ENCODE measurements around the gene MAP3K7CL. TPM values are rescaled to one million over a fixed set of nuclear protein-coding genes. Genes with fewer than 3 reads are reported as not detected.

Gene MAP3K7CL
- total RNA-seq, 1 experiment from 2014 or later, result 0.15 TPM

DNA sequence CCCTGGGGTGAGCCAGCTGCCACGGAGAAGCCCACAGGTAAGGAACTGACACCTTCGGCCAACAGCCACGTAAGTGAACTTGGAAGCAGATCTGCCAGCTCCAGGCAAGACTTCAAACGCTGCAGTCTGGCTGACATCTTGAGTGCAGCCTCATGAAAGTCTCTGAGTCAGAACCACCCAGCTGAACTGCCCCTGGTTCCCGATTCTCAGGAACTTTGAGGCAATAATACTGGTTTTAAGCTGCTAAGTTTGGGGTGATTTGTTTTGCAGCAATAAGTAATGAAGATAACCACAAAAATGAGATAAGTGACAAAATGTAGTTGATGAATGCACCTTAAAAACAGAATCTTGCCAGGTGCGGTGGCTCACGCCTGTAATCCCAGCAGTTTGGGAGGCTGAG, 48.5 kb downstream of the MAP3K7CL start:
- Mint-ChIP-seq H3K4me1 (peaks cover 14% of the 10 kb centered on the region), H3K27me3 (ENCODE audit: low read depth) (peaks cover 20% of the 10 kb centered on the region), H3K36me3 (no peaks in the 10 kb centered on the region), H3K4me3 (no peak overlapping the region), H3K27ac (no peak overlapping the region), H3K9me3 (no peaks in the 10 kb centered on the region)
- ATAC-seq (no peak), DNase-seq (ENCODE audit: low spot score) (no peak)
- POLR2A ChIA-PET, result interaction anchor here (1.2 kb wide), 1 partner anchor 9 kb away, joined by 3 read pairs; no protein-coding TSS in a partner anchor
- CTCF ChIA-PET, result interaction anchor here (1.1 to 1.6 kb wide), 2 partner anchors 169 to 198 kb away, joined by 4 read pairs; no protein-coding TSS in a partner anchor
- TF ChIP-seq ZNF138 (CRISPR knock-in tag; conservative IDR thresholded peaks at IDR 0.05) (no peak), EMX1 (CRISPR knock-in tag; IDR thresholded peaks at IDR 0.05) (no peak), TEAD1 (CRISPR knock-in tag; IDR thresholded peaks at IDR 0.05) (no peak), MAX (CRISPR knock-in tag; IDR thresholded peaks at IDR 0.05) (no peak), OVOL2 (CRISPR knock-in tag; IDR thresholded peaks at IDR 0.05; ENCODE audit: borderline replicate concordance) (no peak), GRHL2 (CRISPR knock-in tag; IDR thresholded peaks at IDR 0.05; ENCODE audit: insufficient replicate concordance, severe bottlenecking) (no peak), MYBL2 (CRISPR knock-in tag; IDR thresholded peaks at IDR 0.05) (no peak), PRRX2 (CRISPR knock-in tag; IDR thresholded peaks at IDR 0.05) (no peak), CBFB (CRISPR knock-in tag; IDR thresholded peaks at IDR 0.05; ENCODE audit: low read depth) (no peak), E2F4 (CRISPR knock-in tag; IDR thresholded peaks at IDR 0.05; ENCODE audit: borderline replicate concordance, low read depth) (no peak), IRF2 (CRISPR knock-in tag; IDR thresholded peaks at IDR 0.05; ENCODE audit: borderline replicate concordance, low read depth) (no peak), ESRRA (CRISPR knock-in tag; IDR thresholded peaks at IDR 0.05; ENCODE audit: borderline replicate concordance) (no peak), JAZF1 (CRISPR knock-in tag; IDR thresholded peaks at IDR 0.05) (no peak), KAT7 (CRISPR knock-in tag; IDR thresholded peaks at IDR 0.05; ENCODE audit: borderline replicate concordance) (no peak), ARID4B (CRISPR knock-in tag; IDR thresholded peaks at IDR 0.05; ENCODE audit: borderline replicate concordance) (no peak)
- TF ChIP-seq, protein P1, sequence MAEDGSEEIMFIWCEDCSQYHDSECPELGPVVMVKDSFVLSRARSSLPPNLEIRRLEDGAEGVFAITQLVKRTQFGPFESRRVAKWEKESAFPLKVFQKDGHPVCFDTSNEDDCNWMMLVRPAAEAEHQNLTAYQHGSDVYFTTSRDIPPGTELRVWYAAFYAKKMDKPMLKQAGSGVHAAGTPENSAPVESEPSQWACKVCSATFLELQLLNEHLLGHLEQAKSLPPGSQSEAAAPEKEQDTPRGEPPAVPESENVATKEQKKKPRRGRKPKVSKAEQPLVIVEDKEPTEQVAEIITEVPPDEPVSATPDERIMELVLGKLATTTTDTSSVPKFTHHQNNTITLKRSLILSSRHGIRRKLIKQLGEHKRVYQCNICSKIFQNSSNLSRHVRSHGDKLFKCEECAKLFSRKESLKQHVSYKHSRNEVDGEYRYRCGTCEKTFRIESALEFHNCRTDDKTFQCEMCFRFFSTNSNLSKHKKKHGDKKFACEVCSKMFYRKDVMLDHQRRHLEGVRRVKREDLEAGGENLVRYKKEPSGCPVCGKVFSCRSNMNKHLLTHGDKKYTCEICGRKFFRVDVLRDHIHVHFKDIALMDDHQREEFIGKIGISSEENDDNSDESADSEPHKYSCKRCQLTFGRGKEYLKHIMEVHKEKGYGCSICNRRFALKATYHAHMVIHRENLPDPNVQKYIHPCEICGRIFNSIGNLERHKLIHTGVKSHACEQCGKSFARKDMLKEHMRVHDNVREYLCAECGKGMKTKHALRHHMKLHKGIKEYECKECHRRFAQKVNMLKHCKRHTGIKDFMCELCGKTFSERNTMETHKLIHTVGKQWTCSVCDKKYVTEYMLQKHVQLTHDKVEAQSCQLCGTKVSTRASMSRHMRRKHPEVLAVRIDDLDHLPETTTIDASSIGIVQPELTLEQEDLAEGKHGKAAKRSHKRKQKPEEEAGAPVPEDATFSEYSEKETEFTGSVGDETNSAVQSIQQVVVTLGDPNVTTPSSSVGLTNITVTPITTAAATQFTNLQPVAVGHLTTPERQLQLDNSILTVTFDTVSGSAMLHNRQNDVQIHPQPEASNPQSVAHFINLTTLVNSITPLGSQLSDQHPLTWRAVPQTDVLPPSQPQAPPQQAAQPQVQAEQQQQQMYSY (CRISPR knock-in tag; IDR thresholded peaks at IDR 0.05), result no peak
- TF ChIP-seq, protein P2, sequence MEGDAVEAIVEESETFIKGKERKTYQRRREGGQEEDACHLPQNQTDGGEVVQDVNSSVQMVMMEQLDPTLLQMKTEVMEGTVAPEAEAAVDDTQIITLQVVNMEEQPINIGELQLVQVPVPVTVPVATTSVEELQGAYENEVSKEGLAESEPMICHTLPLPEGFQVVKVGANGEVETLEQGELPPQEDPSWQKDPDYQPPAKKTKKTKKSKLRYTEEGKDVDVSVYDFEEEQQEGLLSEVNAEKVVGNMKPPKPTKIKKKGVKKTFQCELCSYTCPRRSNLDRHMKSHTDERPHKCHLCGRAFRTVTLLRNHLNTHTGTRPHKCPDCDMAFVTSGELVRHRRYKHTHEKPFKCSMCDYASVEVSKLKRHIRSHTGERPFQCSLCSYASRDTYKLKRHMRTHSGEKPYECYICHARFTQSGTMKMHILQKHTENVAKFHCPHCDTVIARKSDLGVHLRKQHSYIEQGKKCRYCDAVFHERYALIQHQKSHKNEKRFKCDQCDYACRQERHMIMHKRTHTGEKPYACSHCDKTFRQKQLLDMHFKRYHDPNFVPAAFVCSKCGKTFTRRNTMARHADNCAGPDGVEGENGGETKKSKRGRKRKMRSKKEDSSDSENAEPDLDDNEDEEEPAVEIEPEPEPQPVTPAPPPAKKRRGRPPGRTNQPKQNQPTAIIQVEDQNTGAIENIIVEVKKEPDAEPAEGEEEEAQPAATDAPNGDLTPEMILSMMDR (IDR thresholded peaks at IDR 0.05), result no peak

Data from WTC11 (cell line).